Esophagus muscularis mucosa (tissue), 3 donors: ENCODE results near the gene GRIK4.

ENCODE experiments used
- POLR2A ChIP-seq: fragments of 450-650 bp; IDR thresholded peaks from one replicate; pipeline ENCODE4 v1.6.1; 2017; ENCODE audit warnings: antibody characterized with exemption, moderate library complexity, mild to moderate bottlenecking, low read depth
- TF ChIP-seq, protein P1 (sequence below), 3 experiments: fragments of 200-600 bp in 2 of 3; fragments of 450-650 bp in 1 of 3; sonication (generic) in 2 of 3; IDR thresholded peaks; one replicate each; pipeline ENCODE4 v1.5.1; 2017 to 2019; ENCODE audit warnings: antibody characterized with exemption in 3 of 3, mild to moderate bottlenecking in 2 of 3, moderate library complexity in 1 of 3

DNA sequence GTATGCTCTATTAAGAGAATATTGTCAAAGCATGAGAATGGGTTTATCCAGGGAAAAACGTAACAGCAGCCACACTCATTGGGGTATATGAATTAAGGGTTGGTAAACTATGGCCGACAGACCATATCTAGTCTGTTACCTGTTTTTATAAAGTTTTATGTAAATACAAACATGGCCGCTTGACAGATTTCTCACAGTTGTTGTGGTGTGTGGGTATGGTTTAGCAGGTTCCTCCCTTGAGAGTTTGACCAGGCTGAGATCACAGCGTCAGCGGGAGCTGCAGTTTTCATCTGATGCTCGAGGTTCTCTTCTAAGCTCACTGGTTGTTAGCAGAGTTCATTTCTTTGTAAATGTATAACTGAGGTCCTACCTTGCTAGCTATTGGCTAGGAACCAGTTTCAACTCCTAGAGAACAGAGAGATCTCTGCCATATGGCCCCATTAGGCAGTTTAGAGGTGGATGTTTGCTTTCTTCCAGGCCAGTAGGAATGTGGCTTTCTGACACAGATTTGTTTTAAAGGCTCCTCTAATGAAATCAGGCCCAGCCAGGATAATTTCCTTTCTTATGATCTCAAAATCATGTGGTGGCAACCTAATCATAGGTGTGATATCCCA is 45.5 kb upstream of the GRIK4 start:
- TF ChIP-seq, protein P1, sequence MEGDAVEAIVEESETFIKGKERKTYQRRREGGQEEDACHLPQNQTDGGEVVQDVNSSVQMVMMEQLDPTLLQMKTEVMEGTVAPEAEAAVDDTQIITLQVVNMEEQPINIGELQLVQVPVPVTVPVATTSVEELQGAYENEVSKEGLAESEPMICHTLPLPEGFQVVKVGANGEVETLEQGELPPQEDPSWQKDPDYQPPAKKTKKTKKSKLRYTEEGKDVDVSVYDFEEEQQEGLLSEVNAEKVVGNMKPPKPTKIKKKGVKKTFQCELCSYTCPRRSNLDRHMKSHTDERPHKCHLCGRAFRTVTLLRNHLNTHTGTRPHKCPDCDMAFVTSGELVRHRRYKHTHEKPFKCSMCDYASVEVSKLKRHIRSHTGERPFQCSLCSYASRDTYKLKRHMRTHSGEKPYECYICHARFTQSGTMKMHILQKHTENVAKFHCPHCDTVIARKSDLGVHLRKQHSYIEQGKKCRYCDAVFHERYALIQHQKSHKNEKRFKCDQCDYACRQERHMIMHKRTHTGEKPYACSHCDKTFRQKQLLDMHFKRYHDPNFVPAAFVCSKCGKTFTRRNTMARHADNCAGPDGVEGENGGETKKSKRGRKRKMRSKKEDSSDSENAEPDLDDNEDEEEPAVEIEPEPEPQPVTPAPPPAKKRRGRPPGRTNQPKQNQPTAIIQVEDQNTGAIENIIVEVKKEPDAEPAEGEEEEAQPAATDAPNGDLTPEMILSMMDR (IDR thresholded peaks at IDR 0.05): no peak
- no peak for TF ChIP-seq POLR2A
